Stimulated activated CD8-positive, alpha-beta memory T cell treated with anti-CD3 and anti-CD28 coated beads, Interleukin-15, amount 100 ng/mL, for 24 hours (primary cell): ENCODE results near the gene ITGA2.
"Not testable (repeated sequence)": the region's sequence is repeated elsewhere in the genome, so short reads cannot be mapped to it uniquely, and the experiment has no call there.

ENCODE experiments used
- DNase-seq: peaks from one replicate; pipeline ENCODE4 v3.0.0-alpha.2; 2020; ENCODE audit warnings: low read depth

The ITGA2 gene

DNA sequence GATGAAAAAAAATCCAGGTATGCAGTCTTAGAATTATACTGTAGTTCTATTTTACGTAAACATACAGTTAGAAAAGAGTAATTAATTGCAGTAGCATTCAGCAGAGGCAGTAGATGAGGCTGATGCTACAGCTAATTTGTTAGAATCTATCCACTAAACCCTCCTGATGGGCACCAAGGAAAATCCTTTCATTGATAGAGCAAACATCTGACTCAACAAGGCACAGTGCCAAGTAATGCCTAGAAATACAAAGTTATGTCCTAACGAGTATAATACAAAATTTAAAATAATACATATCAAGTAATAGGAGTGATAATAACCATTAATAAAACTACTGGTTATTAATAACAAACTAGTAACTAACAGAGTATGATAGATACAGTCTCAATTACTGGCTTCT, 111.5 kb downstream of the ITGA2 start:
- no peak for DNase-seq

DNA sequence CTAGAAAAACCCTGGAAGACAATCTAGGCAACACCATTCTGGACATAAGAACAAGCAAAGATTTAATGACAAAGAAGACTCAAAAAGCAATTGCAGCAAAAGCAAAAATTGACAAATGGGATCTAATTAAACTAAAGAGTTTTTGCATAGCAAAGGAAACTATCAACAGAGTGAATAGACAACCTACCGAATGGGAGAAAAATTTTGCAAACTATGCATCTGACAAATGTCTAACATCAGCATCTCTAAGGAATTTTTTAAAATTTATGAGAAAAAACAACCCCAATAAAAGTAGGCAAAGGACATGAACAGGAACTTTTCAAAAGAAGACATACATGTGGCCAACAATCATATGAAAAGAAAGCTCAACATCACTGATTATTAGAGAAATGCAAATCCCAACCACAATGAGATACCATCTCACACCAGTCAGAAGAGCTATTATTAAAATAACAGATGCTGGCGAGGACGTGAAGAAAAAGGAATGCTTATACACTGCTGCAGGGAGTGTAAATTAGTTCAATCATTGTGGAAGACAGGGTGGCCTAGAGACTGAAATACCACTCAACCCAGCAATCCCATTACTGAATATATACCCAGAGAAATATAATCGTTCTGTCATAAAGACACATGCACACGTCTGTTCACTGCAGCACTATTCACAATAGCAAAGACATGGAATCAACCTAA, 116.6 kb downstream of the ITGA2 start:
- DNase-seq: no peak

DNA sequence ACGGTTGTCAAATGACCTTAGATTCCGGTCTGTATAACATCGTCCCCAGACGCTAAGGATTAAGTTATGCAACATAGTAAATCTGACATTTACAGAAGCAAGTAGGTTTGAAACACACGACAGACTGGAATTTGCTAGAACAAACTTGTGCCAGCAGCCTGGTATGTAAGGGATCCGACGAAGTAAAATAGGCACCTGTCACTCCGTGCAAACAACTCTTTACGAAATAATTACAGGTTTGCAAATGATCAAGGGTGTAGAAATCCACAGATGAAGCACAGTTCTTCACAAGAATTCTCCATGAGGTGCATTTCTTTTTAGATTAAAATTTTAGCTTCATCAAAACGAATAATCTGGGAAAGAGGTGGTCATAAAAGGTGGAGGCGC, 119.9 kb downstream of the ITGA2 start:
- DNase-seq: no peak

DNA sequence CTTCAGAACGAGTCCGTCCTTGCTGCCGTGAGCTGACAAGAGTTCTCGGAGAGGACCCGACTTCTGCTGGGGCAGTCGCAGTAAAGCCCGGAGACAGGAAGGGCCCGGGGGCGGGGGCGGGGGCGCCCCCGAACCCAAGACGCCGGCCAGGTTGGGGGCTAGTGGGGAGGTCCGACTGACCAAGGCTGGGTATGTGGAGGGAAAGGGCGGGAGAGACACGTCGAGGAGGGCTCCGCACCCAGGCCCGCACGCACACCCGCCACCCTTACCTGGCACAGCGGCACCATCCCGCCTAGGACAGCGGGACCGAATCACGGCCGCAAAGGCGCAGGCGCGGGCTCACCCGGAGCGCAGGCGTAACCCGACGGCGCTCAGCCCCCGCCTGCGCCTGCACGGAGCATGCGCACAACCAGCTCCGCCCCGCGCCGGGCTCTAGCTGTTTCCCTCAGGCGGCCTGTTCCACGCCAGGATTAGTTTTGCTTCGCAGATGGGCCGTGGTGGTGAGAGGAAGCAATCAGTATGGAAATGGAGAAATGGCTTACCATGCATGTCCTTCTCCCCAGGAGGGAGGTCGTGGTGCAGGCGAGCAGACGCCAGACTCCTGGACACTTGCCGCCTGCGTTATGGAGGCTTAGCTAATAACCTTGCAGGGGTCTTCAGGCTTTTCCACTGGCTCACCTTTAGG, 120.4 kb downstream of the ITGA2 start, which contains the start of gene MOCS2:
Gene MOCS2 (minus strand): TSS at position 315 of the 685 bp plus-strand sequence. CDS start 2,583 bp downstream, outside the sequence.
- peak; percentile 83 for DNase-seq

DNA sequence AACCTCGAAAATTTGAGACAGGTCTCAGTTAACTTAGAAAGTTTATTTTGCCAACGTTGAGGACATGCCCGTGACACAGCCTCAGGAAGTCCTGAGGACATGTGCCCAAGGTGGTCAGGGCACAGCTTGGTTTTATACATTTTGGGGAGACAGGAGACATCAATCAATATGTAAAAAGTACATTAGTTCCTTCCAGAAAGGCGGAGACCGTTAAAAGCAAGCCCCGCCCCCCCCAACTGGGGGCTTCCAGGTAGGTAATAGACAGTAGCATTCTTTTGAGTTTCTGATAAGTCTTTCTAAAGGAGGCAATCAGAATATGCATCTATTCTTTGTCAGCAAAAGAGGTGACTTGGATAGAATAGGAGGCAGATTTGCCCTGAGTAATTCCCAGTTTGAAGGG, 121.0 kb downstream of the ITGA2 start:
- no peak for DNase-seq

DNA sequence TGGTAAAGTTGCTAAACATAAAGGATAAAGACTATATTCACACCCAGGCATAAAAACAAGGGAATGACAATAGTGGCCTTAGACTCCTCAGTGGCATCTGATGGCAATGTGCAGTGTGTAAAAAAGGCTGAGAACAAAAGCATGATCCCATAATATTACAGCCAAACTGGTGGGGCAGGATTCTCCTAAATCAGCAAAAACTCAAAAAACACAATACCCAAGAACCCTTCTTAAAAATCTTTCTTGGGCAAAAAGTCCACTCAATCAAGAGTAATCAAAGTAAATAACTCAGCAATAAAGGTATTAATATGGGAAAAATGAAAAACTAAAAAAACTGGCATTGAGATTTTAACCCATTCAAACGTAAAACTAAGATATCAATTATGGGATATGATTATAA, 122.0 kb downstream of the ITGA2 start:
- no peak for DNase-seq

DNA sequence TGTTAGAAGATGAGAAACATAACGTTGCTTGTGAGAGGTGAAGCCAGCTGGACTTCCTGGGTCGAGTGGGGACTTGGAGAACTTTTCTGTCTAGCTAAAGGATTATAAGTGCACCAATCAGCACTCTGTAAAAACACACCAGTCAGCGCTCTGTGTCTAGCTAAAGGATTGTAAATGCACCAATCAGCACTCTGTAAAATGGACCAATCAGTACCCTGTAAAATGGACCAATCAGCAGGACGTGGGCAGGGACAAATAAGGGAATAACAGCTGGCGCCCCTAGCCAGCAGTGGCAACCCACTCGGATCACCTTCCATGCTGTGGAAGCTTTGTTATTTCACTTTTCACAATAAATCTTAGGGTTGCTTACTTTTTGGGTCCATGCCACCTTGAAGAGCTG, 123.2 kb downstream of the ITGA2 start:
- not testable (repeated sequence) for DNase-seq

DNA sequence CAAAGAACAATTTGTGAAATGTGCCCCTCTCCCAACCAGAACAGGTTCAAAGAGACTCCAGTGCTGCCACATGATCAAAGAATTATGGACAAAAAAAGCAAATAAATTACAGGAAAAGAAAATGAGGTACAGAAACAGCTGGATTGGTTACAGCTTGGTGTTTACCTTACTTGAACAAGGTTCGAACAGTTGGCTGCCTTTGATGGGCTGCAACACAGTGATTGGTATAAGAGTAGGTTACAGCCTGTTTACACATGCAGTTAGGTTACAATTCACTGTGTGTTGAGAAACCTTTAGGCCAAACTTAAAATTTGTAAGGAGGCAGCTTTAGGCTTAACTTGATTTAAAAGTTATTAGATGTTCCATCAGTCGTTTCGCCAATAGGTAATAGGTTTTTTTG, 123.8 kb downstream of the ITGA2 start:
- DNase-seq: no peak

DNA sequence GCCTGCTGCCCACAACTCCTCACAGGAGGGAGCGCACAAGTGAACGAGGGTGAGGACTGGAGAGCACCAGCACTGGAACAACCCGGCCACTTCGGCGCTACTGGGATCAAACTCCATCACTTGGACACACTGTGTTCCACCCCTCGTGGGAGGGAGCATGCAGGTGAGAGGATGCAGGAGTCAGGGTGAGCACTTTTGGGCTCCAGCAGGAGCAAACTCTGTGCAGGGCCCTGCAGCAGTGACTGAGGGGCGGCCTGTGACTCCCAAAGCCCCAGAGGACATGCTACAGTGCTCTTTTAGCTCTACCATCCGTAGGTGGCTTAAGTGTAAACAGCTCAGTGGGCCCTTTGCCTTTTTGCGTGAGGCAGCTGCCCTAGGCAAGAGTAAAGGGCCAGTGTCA, 124.8 kb downstream of the ITGA2 start:
- DNase-seq: no peak

DNA sequence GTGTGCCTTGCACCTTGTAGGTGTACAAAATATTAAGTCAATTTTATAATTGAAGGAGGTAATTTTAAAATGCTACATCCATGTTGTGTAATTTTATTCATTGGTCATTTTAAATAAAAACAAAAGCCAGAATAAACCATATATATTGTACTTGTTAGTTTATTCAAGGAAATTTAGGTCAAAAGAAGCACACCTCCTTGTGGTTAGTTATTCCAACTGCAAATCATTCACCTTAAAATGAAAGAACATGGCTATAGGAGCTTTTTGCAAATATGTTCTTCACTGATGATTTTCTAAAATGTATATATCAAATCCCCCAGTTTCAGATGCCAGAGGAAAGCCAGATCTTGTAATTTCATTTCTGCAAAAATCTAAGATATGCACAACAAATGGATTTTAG, 125.8 kb downstream of the ITGA2 start:
- no peak for DNase-seq

DNA sequence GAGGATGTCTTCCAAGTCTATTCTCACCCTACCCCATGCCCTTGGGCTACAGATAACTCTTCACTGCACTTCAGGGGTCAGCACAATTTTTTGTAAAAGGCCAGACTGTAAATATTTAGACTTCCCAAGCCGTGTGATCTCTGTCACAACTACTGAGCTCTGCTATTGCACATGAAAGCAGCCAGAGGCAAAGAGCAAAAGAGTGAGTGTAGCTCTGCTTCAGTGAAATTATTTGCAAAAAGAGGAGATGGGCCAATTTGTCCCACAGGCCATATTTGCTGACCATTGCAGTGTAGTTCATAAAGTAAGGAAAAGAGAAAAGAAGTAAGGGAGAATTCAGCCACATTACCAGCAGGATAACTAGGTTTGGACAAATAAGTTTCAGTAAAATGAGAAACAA, 127.4 kb downstream of the ITGA2 start:
- DNase-seq: no peak

DNA sequence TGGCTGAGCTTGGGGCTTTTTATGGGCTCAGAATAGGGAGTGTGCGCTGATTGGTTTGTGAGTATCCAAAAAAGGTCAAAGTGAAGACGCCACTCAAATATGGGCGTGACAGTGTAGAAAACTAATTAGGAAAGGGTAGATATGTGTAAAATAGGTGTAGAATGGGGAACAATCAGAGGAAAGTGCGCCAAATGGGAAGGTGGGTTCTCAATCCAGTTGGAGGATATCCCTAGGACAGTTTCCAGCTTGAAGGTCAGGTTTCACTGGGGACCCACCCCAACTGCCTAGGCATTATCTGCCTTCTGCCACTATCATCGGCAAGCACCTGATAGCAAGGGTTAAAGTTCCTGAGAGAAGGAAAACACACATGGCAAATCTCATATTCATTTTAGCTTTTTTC, 129.7 kb downstream of the ITGA2 start:
- no peak for DNase-seq

DNA sequence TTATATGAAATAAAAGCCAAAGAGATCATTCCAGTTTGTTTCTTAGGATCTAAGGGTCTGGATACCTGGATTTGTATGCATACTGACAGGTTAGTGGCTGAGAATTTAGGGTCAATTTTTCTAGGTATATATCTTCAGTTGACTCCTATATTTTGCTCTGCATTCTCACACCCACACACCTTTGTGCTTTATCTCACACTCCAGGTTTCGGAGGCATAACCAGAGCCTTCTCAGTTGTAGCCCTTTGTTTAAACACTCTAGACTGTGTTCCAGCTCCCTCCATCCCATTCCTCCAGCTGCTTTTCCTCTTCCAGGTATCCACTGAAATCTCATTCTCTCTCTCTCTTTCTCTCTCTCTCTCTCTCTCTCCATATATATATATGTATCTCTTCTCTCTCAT, 131.0 kb downstream of the ITGA2 start:
- no peak for DNase-seq

DNA sequence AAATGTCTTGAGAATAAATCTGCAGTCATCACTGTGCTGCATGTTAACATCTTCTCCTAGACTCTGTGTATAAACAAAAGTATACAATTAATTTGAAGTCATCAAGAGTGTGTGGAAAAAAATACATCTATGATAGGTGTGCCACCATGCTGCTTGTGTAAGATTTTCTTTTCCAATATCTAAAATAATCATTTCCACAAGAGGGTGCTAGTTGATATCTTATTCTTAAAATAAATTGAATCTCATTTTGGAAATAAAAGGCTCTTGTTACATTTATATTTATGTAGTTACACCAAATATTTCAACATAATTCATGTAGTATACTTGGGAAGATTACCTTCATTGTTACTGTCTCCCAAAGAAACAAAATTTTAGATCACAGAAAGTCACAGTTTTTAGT, 134.6 kb downstream of the ITGA2 start:
- no peak for DNase-seq

DNA sequence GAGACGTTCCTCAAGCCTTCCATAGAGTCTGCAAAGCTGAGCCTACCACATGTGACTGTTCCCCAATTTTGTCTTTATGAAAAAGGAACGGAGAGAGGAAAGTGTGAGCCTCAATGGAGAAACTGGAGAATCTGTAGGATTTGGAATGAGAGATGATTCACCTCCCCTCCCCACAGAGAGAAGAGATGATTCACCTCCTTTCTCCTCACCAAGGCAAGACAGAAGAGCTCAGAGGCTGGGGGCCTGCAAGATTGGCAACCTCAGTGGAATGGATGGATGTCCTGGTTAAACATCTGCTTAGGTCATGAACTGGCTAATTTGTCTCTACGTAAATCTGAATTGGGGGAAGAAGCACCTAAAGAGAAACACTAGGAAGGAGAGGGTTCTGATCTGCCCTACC, 137.4 kb downstream of the ITGA2 start:
- DNase-seq: no peak

DNA sequence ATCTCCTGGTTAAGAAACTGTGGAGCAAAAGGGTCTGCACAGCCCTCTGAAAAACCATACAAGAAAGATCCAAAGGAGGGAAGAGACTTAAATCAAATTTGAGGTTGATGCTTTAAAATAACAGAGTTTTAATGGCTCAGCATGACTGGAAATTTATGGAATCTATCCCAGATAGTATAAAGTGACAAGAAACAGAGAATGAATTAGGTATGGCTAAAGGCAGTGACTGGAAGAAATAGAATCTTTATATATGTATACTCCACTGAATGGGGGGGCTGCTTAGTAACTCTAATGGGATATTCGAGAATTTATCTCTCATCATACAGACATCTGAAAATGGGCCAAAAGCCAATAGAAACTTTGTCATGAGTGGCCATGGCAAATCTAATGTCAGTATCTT, 138.0 kb downstream of the ITGA2 start:
- no peak for DNase-seq

DNA sequence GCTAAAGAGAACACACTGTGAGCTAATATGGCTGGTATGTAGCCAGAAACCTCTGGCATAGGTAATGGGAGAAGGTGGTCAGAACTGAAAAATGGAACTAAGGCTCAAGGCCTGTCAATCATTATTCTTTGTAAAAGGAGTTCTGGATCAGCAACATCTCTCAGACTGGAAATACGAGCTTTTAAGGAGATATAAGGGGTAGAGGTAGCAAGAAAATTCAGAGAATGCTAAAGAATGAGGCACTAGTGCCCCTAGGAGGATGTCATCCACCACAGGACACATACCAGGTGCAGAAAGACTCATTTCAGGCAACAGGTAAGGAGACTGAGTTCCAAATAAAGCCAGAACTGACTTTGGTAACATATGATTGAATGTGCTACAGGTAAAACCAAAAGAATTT, 139.3 kb downstream of the ITGA2 start:
- no peak for DNase-seq

DNA sequence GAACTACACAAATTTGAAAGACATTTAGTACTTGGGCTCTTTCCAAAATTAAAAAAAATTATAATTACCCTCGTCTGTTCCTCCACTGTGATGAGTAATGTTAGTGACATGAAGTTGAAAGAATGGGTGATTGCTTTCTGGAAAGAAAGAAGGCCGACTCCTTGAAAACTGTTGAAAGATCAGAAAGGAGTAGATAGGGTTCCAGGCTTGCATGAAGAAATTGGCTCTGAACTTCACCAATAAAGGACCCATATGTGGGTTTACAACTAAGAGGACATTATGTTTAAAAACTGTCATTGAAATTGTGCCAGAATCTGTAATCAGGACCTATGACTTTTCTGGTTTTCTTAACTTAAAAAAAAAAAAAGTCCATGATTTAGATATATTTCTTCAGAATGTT, 141.1 kb downstream of the ITGA2 start:
- no peak for DNase-seq

DNA sequence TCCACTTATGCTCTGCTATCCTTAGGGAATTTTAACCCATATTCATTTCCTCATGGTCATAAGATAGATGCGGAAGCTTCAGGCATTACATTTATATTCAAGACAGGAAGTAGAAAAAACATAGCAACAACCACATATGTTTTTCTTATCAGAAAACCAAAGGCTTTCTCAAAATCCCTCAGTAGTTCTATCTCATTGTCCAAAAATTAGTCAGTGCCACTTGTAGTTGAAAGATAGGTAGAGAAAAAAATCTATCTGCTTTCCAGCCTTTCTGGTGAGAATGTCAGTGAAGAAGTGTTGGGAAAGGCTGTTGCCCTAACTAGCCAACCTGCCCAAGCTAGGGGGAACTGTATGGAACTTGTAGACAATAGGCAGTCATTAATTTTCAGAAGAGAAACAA, 143.9 kb downstream of the ITGA2 start:
- DNase-seq: no peak
